ENCODE data around the gene HLCS. TPM values are rescaled to one million over a fixed set of nuclear protein-coding genes. Genes with fewer than 3 reads are reported as not detected.

Gene HLCS
- total RNA-seq, 1 donor from 2014 or later: 20.2 TPM

GRCh38 chr21:36743008-36743407 is 223.5 kb downstream of the HLCS start:
- Mint-ChIP-seq H3K4me3 (no peak overlapping the region), H3K9me3 (no peaks in the 10 kb centered on the region), H3K27ac (no peak overlapping the region), H3K4me1 (peaks cover 12% of the 10 kb centered on the region), H3K36me3 (no peaks in the 10 kb centered on the region), H3K27me3 (ENCODE audit: low read depth) (peaks cover 48% of the 10 kb centered on the region)
- no peak for TF ChIP-seq CTCF (IDR thresholded peaks at IDR 0.05; ENCODE audit: unreplicated experiment)
- no peak for DNase-seq (ENCODE audit: low spot score in 2 of 2, unreplicated experiment in 2 of 2)

GRCh38 chr21:36741506-36741905 is 225.0 kb downstream of the HLCS start:
- no peak for DNase-seq (ENCODE audit: low spot score in 2 of 2, unreplicated experiment in 2 of 2)
- Mint-ChIP-seq H3K27ac (no peak overlapping the region), H3K27me3 (ENCODE audit: low read depth) (peaks cover 42% of the 10 kb centered on the region), H3K9me3 (no peaks in the 10 kb centered on the region), H3K4me3 (no peak overlapping the region), H3K36me3 (no peaks in the 10 kb centered on the region), H3K4me1 (peaks cover 5% of the 10 kb centered on the region)
- no peak for TF ChIP-seq CTCF (IDR thresholded peaks at IDR 0.05; ENCODE audit: unreplicated experiment)

- no peaks in the 10 kb centered on the region for H3K9me3 Mint-ChIP-seq
- no peak overlapping the region for H3K4me3 Mint-ChIP-seq
- no peak for TF ChIP-seq CTCF (IDR thresholded peaks at IDR 0.05; ENCODE audit: unreplicated experiment)
- peaks cover 30% of the 10 kb centered on the region for H3K27me3 Mint-ChIP-seq (ENCODE audit: low read depth)
- H3K27ac Mint-ChIP-seq: no peak overlapping the region
- DNase-seq (ENCODE audit: low spot score in 2 of 2, unreplicated experiment in 2 of 2): no peak
- H3K36me3 Mint-ChIP-seq: peaks cover 3% of the 10 kb centered on the region
- no peaks in the 10 kb centered on the region for H3K4me1 Mint-ChIP-seq
Observed at GRCh38 chr21:36738489-36739126, 227.9 kb downstream of the HLCS start.

- Mint-ChIP-seq H3K4me3 (no peak overlapping the region), H3K9me3 (no peaks in the 10 kb centered on the region), H3K27ac (no peak overlapping the region), H3K27me3 (ENCODE audit: low read depth) (peaks cover 43% of the 10 kb centered on the region), H3K4me1 (no peaks in the 10 kb centered on the region), H3K36me3 (peaks cover 3% of the 10 kb centered on the region)
- no peak for DNase-seq (ENCODE audit: low spot score in 2 of 2, unreplicated experiment in 2 of 2)
- no peak for TF ChIP-seq CTCF (IDR thresholded peaks at IDR 0.05; ENCODE audit: unreplicated experiment)
Observed at GRCh38 chr21:36735724-36736320, 230.6 kb downstream of the HLCS start.

GRCh38 chr21:36735201-36735515 is 231.3 kb downstream of the HLCS start:
- H3K9me3 Mint-ChIP-seq: no peaks in the 10 kb centered on the region
- no peaks in the 10 kb centered on the region for H3K4me1 Mint-ChIP-seq
- no peak for DNase-seq (ENCODE audit: low spot score in 2 of 2, unreplicated experiment in 2 of 2)
- TF ChIP-seq CTCF (IDR thresholded peaks at IDR 0.05; ENCODE audit: unreplicated experiment): no peak
- no peak overlapping the region for H3K4me3 Mint-ChIP-seq
- H3K27me3 Mint-ChIP-seq (ENCODE audit: low read depth): peaks cover 46% of the 10 kb centered on the region
- peaks cover 3% of the 10 kb centered on the region for H3K36me3 Mint-ChIP-seq
- no peak overlapping the region for H3K27ac Mint-ChIP-seq
